ENCODE results near the gene CSTPP1. TPM values are rescaled to one million over a fixed set of nuclear protein-coding genes. Genes with fewer than 3 reads are reported as not detected.

Gene CSTPP1
- total and polyA plus RNA-seq, 2 donors (not counting 3 experiments of a cell fraction or from before 2014, with no cell fraction given), result 25.9 to 38.2 TPM

DNA sequence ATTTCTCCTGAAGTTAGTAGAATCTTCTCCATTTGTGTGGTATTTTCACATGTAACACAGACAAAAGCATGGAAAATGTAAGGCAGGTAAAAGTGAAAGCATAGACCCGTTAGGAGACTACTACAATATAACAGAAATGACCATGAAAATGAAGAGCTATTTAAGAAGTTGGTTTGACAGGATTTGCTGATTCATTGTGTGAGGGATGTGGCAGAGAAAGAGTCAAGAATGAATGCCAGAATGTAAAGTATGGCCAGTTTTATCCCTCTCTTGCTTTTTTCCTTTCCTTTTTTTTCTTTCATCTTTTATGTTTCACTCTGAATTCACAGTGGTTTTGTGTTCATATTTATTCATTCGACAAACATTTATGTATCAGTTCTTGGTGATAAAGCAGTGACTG is 124.2 kb downstream of the CSTPP1 start:
- TF ChIP-seq GATA2 (IDR thresholded peaks at IDR 0.05; ENCODE audit: insufficient read depth, insufficient read length, low read depth, low read length) (no peak), FOS (IDR thresholded peaks at IDR 0.05; ENCODE audit: borderline replicate concordance, insufficient read depth, low read length) (no peak), POLR2AphosphoS5 (IDR thresholded peaks at IDR 0.05; ENCODE audit: insufficient read depth, low read depth, low read length) (no peak), EZH2 (IDR thresholded peaks at IDR 0.05; ENCODE audit: borderline replicate concordance, low read depth, low read length, severe bottlenecking) (no peak), JUN (IDR thresholded peaks at IDR 0.05; ENCODE audit: borderline replicate concordance, insufficient read depth, insufficient read length, low read depth) (no peak), MYC (IDR thresholded peaks at IDR 0.05; ENCODE audit: low read depth, low read length) (no peak)
- TF ChIP-seq, protein P1, sequence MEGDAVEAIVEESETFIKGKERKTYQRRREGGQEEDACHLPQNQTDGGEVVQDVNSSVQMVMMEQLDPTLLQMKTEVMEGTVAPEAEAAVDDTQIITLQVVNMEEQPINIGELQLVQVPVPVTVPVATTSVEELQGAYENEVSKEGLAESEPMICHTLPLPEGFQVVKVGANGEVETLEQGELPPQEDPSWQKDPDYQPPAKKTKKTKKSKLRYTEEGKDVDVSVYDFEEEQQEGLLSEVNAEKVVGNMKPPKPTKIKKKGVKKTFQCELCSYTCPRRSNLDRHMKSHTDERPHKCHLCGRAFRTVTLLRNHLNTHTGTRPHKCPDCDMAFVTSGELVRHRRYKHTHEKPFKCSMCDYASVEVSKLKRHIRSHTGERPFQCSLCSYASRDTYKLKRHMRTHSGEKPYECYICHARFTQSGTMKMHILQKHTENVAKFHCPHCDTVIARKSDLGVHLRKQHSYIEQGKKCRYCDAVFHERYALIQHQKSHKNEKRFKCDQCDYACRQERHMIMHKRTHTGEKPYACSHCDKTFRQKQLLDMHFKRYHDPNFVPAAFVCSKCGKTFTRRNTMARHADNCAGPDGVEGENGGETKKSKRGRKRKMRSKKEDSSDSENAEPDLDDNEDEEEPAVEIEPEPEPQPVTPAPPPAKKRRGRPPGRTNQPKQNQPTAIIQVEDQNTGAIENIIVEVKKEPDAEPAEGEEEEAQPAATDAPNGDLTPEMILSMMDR (IDR thresholded peaks at IDR 0.05; ENCODE audit: extremely low read depth in 1 of 2, insufficient read depth in 1 of 2, low read depth in 1 of 2, low read length in 2 of 2), result no peak
- TF ChIP-seq, protein P2, sequence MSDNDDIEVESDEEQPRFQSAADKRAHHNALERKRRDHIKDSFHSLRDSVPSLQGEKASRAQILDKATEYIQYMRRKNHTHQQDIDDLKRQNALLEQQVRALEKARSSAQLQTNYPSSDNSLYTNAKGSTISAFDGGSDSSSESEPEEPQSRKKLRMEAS (IDR thresholded peaks at IDR 0.05; ENCODE audit: insufficient read depth, insufficient read length), result no peak
- Histone ChIP-seq H3K4me2 (ENCODE audit: insufficient read depth, low read length) (no peak overlapping the region), H3K9ac (replicated peaks; ENCODE audit: extremely low read depth, insufficient read depth, low read length) (no peak overlapping the region), H3K36me3 (ENCODE audit: control insufficient read depth in 2 of 2, extremely low read depth in 1 of 2, insufficient read depth in 2 of 2, low read length in 2 of 2) (no peaks in the 10 kb centered on the region), H3K79me2 (ENCODE audit: control insufficient read depth, insufficient read depth, low read length) (no peaks in the 10 kb centered on the region), H3K4me1 (ENCODE audit: control insufficient read depth, extremely low read depth, insufficient read depth, low read length) (peaks cover 5% of the 10 kb centered on the region), H3K9me1 (replicated peaks; ENCODE audit: control insufficient read depth, extremely low read depth, insufficient read depth, low read length) (no peaks in the 10 kb centered on the region), H3K27ac (ENCODE audit: insufficient read depth, low read depth, low read length) (no peak overlapping the region), H4K20me1 (replicated peaks; ENCODE audit: control insufficient read depth, extremely low read depth, insufficient read depth, low read length) (no peaks in the 10 kb centered on the region), H3K4me3 (replicated peaks in 1 of 3; ENCODE audit: insufficient read depth in 1 of 3, low read depth in 1 of 3, low read length in 3 of 3) (no peak overlapping the region), H3K9me3 (replicated peaks; ENCODE audit: control insufficient read depth, insufficient read depth, low read length) (no peaks in the 10 kb centered on the region), H3K27me3 (ENCODE audit: control insufficient read depth in 2 of 2, insufficient read depth in 2 of 2, low read length in 2 of 2) (no peaks in the 10 kb centered on the region), H2AFZ (ENCODE audit: low read depth, low read length) (no peak overlapping the region)
- intact Hi-C loops (cut with micrococcal nuclease), result no loop called here
- no peak for DNase-seq (ENCODE audit: low read depth, low spot score)
- no peak for FAIRE-seq
- ChIA-PET CTCF (interaction anchor here (1.0 to 1.3 kb wide), 4 partner anchors 11 to 92 kb away, joined by 3 read pairs; no protein-coding TSS in a partner anchor), POLR2A (no interaction called here)
- no TSS peak for BruUV-seq (replicated peaks)
- dilution Hi-C loops (cut with MboI; ENCODE audit: extremely low pct_ligation_motif_present, low sequenced_read_pairs), result no loop called here

Measured in endothelial cell of umbilical vein (primary cell).